GM18517 (cell line): Measurements from ENCODE around the gene NRK.
"Not testable (repeated sequence)": the region's sequence is repeated elsewhere in the genome, so short reads cannot be mapped to it uniquely, and the experiment has no call there.

Source experiments
- ATAC-seq: cut with Tn5 transposase; IDR thresholded peaks from one replicate; pipeline ENCODE4 v1.9.1; 2021; ENCODE audit warnings: mild to moderate bottlenecking, moderate library complexity; ENCODE audit not compliant: unreplicated experiment

NRK gene

DNA sequence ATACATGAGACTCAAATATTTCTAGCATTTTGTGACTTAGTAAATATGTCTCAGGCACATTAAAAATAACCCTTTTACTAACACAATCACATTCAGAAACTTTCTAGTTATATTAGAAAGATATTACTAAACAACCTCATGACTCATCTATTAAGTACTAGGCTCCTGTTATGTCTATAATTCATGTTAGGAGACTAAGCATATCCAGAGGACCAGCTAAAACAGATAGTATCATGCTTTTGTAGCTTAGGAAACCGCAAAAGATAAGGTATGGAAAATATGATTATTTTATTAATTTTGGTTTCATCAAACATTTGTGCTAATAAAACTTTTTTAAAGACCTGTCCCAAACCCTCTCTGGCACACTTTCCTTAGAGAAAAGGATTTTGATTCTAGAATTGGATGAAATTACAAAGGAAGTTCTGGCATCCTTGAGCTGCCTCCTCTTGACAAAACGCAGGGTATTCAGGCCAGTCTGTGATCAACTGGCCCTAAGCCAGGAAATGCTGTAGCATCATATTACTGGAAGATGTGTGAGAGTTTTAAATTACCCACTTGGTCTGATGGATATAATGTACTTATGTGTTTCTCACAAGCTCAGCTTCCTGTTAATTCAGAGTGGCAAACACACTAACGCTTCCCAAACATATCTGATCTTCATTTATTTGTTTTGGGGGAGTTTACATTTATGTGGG is 60.4 kb downstream of the NRK start:
- ATAC-seq: no peak

DNA sequence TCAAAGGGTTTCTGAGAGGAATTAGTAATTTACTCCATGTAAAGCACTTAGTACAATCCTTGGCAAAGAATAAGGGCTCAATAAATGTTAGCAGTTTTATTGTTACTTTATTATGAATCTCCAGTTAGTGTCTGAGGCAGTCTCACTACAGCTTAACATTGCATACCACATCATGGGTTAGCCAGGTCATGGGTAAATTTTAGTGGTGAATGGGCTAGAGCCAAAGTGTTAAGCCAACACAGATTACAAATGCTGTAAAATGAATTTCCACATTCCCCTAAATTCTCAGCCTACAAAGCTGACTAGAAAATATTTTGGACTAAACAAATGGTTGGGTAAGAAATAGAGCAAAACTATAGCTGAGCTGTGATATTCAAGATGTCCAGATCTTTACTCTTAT is 72.4 kb downstream of the NRK start:
- no peak for ATAC-seq

DNA sequence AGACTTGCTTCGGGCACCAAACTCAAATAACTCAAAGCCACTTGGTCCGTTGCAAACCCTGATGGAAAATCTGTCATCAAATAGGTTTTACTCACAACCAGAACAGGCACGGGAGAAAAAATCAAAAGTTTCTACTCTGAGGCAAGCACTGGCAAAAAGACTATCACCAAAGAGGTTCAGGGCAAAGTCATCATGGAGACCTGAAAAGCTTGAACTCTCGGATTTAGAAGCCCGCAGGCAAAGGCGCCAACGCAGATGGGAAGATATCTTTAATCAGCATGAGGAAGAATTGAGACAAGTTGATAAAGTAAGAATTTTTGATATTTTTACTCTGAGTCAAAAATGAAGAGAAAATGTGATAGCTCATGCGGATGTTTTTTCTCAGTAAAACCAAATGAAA is 87.2 kb downstream of the NRK start:
- no peak for ATAC-seq

DNA sequence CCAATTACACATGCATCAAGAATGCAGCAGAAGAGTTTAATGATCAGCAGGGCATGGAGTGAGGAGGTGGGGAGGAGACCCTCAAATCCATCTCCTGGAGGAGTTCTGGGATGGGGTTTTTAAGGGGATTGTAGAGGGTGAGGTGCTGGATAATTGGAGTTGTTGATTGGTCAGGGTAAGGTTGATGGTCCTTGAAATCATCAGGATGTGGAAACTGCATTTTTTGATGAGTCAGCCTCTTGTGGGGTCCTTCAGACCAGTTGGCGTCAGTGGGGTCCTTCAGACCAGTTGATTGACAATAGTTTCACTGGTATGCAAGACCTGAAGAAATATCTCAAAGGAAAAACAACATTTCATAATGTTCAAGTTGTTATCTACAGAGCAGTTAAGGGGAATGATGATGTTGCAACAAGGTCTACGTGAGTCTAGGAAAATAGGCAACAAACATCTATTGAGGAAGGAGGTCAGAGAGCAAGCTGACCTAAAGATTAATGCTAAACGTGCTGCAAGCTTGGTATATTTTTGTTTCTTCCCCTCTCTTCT is 88.3 kb downstream of the NRK start:
- no peak for ATAC-seq

DNA sequence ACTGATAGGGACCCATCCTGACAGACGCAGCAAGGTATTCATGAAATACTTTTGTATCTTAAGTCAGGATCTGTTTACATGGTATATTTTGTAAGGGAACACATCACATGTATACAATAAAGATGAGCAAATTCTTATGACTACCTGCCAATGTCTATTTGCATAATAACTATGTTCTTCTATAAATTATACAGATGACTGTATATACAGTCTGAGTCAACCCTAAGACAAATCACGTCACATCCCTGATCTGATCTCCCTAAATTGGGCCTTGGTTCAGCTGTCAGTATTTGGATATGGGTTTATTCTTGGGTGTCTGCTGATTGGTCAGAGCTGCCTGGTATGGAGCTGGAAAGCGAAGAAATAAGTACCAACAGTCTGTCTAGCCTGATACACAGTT is 122.9 kb downstream of the NRK start:
- no peak for ATAC-seq

DNA sequence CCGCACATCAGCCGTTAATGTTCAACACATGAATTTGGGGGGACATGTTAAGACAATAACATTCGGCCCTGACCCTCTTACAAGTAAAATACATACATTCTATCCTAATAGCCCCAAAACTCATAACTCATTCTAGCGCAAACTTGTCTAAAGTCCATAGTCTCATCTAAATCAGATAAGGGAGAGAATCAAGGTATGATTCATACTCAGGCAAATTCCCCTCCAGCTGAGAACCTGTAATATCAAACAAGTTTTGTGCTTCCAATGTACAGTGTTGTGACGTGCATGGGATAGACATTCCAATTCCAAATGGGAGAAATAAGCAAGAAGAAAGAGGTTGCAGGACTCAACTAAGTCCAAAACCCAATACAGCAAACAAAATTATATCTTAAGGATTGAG is 147.1 kb downstream of the NRK start:
- no peak for ATAC-seq

DNA sequence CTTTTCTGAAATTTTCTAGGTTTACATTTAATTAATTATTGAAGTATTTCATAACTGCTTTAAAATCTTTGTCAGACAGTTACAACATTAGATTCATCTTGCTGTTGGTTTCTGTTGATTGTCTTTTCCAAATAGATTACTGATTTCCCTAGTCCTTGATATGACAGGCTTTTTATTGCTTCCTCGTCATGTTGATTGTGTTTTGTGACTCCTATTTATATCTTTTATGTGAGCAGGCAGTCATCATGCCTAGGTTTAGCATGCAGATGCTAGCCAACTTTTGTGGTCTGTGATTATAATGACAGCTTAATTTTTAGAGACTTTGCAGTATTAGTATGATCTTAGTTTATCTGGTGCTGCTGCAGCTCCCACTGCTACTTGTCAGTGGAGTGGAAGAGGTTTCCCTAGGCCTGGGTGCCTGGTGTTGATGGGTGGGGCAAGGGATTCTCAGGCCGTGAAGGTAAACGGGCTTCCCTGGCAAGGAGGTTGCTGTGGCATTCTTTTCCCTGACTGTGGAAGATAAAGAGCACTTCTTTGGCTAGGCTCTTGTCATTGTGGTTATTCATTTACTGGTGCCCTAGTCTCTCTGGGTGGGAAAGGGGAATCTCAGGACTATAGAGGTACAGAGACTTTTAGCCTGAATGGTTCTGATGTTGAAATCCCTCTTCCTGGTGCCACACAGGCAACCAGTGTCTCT is 150.5 kb downstream of the NRK start:
- ATAC-seq: no peak

DNA sequence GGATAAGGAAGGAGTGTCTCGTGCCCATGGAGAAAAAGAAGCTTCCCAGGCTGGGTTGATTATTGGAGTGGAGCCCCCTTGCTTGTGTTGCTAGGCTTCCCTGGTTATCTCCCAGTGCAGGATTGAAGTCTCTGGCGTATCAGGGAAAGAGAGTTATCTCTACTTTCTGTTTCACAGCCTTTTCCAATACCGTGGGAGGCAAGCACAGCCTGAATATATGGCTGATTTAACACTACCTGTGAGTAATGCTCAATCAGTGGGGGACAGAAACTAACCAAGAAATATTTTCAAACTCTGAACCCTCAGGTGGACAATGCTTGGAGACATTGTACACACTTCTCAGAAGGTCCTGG is 151.0 kb downstream of the NRK start:
- ATAC-seq: no peak

DNA sequence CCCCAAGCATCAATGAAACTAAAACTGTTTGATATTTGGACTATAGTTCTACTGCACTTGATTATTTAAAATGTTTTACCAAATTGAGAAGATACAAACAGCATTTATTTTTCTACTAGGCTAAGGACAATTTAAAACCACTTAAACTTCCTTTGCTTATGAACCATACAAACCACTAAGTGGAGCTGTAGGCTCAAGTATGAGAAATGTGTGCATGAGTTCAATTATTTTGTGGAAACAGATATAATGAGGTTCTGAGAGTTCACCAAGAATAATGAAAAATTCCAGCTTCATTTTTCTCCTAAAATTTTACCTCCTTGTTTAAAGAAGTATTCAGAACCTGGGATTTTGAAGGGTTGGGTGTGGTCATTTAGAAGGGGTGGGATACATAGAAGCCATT is 153.0 kb downstream of the NRK start:
- ATAC-seq: no peak

DNA sequence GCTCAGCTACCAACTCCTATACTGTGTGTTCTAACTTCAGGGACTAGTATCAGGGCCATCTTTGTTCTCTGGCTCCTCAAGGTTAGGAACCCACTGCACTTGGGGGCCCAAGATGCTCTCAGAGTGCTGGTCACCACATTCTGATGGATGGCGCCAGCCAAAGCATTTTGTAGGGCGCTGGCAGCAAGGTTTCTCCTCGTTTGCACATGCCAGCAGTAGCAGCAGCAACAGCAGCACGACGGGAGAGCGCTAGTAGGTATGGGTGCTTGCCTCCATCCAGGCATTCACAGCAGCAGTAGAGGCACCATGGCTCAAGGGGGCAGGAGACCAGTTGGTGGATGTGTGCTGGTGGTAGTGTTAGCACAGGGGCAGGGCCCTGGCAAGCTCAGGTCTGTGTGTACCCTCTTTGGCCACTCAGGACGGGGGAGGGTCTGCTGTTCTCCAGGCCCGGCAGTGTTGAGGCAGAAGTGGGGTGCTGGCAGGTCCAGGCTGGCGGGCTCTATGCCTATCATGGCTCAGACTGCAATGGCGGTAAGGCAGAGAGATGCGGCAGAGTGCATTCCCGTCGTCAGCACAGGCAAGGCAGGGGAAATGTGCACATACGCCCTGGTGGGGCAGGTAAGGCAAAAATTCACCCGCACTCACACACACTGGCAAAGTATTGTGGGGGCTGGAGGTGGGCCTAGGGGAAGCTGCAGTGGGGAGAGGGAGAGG is 159.6 kb downstream of the NRK start:
- no peak for ATAC-seq

DNA sequence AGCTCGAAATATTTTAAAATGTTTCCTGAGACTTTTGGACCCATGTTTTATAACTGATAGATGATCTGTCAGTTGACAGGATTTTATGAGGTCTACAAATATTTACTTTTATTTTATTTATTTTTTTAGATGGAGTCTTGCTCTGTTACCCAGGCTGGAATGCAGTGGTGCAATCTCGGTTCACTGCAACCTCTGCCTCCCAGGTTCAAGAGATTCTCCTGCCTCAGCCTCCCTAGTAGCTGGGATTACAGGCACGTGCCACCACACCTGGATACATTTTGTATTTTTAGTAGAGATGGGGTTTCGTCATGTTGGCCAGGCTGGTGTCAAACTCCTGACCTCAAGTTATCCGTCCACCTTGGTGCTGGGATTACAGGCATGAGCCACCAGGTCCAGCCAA is 166.1 kb downstream of the NRK start:
- ATAC-seq: not testable (repeated sequence)

DNA sequence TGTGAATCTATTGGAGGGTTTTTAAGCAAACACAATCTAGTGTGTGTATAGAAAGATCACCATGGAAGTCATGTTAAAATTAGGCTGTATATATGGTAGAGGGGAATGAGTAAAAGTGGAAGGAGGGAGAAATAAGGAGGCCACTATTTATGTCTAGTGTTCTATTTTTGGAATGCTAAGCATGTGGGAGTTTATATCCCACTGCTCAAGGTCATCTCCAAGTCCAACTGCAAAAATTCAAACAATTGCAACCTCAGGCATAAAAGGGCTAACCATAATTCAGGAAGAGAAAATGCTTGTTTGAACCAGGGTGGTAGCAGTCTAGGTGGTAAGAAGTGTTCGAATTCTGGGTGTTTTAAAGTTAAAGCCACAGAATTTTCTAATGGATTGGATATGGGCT is 177.0 kb downstream of the NRK start:
- ATAC-seq: no peak

DNA sequence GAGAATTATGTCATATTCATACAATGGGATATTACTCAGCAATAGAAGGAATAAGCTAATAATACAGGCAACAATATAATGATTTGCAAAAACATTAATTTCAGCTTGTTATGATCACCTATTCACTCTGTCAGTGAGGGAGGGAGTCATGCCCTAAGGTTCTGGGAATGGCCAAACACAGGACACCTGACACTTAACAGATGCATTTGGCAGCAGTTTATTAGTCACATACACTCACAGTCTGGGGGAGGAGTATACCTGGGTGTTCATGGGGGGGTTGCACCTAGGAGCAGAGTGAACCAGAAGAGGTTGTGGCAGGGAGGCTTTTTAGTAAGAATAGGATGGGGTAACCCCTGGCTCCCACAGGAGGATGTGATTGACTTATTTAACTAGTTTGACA is 177.9 kb downstream of the NRK start:
- ATAC-seq: no peak

DNA sequence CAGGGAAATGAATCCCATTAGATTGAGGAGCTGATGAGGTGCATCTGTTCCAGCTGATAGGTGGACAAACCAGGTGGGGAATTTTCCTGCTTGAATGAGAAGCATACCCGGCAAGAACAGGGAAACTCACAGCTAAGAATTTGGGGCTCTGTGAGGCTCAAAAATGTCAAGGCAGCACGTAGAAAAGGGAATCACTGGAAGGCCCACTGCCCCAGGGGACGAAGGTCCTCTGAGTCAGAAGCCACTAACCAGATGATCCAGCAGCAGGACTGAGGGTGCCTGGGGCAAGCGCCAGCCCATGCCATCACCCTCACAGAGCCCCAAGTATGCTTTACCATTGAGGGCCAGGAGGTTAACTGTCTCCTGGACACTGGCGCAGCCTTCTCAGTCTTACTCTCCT is 178.3 kb downstream of the NRK start:
- not testable (repeated sequence) for ATAC-seq

DNA sequence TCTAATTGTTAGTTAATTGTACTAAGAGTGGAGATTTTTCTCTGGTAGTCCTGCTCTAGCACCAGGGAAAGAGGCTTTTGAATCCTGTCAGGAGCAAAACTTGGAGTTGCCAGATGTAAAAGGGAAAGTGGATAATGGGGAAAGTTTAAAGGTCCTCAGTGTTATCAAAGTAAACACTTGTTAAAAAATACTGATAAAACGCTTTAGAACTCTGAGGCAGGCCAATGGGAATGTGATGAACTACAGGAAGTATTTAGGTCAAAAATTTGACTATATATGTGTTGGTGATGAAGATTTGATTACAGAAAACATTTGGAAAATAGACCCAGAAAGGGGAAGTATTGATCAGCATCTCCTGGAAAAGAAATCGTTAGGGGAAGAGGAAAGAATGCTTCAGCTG is 183.3 kb downstream of the NRK start:
- ATAC-seq: no peak

DNA sequence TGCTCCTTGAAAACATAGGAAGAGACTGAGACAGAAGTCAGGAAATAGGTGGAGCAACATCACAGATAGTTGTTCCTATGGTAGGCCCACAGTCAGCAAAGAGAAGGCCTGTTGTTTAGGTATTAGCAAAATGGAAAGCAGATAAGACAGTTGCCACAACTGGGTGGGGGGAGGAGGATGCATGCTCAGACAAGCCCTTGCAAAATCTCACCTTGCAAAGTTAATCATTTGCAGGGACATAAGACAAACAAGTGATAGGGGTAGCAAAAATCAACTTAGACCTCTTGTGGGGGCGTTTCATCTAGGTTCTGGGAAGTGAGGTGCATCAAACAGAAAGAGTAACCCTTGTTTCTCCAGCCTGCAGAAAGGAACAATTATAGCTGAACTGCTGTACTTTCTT is 185.5 kb downstream of the NRK start:
- no peak for ATAC-seq
